NCI-H69 (cell line): Measurements from ENCODE around the gene CSKMT.
"Not testable (repeated sequence)": the region's sequence is repeated elsewhere in the genome, so short reads cannot be mapped to it uniquely, and the experiment has no call there.

Experiments
- DNase-seq: peaks from one replicate; lab custom pipeline; 2025; lab: John Stamatoyannopoulos, UW

CSKMT gene

DNA sequence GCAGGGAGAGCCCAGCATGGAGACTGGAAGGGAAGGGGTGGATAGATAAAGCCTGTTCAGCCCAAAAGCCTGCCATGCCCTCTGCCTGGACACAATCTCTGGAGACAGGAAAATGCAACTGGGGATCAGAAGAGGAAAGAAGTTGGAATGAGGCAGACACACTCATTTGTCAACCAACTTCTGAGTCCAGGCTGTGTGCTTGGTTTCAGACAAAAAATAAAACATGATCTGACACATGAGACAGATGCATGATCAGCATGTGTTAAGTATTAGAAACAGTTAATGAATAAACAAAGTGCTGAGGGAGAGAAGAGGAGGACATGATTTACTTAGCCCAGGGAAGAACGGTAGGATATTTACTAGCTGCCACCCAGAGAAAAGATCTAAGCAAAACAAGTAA, 23.4 kb downstream of the CSKMT start:
- DNase-seq: no peak

DNA sequence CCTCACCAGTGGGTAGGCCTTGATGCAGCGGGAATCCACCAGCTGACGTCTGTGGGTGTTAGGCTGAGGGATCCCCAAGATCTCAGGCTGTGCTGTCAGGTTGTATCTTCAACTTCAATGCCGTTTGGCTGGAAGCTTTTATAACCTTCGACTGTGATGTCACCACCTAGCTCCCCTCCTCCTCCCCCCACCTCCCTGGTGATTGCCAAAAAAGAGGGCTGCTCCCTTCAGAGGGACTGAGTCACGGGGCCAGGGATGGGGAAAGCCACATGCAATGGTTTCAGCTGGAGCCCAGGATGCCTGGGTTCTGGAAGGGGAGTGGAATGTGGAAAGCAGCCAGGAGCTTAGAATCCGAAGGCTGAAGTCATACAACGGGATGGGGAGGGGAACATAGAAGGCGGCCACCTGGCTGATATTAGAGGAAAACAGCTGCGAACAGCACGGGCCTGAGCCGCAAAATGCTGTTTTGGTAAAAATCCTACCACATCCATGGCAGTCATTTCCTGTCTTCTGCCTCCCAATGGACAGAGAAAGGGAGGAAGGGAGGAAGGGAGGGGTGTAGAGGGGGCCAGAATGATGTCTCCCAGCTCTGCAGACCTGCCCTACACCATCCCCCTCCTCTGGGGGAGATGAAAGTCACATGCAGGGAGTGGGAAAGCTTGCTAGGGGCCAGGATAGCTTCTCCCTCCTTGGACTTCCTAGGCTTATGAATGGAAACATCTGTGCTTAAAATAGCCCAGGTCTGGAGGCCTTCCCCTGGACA, 24.5 kb downstream of the CSKMT start, which contains the start of gene LRRN4CL:
Gene LRRN4CL (minus strand): TSS at position 110 of the 763 bp plus-strand sequence. CDS start 1,022 bp downstream, outside the sequence.
- no peak for DNase-seq

DNA sequence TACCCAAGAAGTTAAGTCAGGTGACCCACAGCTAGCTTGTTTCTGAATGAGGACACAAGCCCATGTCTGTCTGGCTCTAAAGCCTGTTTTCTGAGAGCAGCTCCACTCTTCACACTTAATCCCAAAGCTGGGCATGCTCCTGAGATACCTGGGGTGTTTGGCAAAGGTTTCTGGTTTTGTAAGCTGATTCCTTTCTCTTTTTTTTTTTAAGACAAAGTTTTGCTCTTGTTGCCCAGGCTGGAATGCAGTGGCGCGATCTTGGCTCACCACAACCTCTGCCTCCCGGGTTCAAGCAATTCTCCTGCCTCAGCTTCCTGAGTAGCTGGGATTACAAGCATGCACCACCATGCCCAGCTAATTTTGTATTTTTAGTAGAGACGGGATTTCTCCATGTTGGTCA, 28.5 kb downstream of the CSKMT start:
- DNase-seq: not testable (repeated sequence)

DNA sequence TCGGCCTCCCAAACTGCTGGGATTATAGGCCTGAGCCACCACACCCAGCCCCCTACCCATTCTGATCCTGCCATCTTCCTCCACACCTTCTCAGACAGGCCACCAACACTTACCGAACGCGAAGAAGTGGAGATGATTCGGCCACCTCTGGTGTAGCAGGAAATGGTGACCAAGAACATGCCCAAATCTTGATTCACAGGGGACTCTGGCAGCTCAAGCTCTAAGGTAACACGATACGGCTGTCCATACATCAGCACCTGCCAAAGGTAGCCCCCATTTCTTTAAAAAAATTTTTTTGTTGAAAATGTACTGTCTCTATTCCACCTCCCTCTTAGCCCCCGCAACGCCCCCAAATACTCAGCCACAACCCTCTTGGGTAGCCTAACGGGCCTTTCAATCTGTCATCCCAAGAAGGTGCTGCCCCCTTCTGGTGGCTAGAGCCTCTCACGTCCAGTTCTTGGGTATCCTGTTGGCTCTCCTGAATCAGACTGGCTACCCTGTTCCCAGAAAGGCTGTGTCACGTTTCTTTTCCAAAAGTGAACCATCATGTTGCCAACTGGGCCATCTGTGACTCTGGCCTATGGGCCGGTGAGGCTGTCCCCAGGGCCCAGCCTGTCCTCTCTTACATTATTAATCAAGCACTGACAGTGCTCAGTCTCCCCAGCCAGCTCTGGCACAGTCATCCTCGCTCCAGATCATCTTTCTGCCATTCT, 29.5 kb downstream of the CSKMT start:
- peak; percentile 85 for DNase-seq

DNA sequence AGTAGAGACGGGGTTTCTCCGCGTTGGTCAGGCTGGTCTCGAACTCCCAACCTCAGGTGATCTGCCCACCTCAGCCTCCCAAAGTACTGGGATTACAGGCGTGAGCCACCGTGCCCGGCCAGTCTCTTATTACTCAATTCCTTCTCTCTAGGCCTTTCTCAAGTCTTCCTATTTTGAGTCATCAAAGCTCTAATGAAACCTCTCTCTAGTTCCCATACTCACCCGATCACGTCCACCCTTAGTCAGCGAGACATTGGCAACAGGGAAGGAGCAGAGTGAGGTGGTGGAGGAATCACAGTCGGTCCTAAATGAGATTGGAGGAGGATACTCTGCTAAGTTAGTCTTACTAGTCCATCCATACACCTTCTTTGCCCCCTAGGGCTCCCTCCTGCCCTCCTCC, 37.1 kb downstream of the CSKMT start:
- no peak for DNase-seq

DNA sequence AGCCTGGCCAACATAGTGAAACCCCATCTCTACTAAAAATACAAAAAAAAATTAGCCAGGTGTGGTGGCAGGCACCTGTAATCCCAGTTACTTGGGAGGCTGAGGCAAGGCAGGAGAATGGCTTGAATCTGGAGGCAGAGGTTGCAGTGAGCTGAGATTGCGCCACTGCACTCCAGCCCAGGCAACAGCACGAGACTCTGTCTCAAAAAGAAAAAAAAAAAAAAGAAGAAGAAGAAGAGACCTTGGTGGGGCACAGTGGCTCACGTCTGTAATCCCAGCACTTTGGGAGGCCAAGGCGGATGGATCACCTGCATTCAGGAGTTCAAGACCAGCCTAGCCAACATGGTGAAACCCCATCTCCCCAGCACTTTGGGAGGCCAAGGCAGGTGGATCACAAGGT, 38.8 kb downstream of the CSKMT start:
- DNase-seq: not testable (repeated sequence)

DNA sequence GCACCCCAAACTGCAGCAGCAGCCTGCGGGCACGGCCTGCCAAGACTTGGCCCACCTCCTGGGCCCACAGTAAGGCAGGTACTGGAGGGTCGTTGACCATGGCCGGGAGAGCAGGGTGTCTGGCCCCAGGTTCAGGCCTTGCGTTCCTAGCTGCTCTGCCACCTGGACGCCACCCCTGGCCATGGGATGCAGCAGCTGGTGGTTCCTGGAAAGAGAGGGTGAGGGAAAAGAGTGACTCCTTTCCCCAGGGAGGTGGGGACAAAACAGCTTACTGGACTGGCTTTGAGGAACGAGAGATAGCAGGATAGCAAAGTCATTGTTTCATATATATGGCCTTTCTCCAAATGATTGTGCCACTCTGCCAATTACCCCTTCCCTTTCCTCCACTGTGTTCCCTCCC, 40.3 kb downstream of the CSKMT start:
- DNase-seq: peak; percentile 66

DNA sequence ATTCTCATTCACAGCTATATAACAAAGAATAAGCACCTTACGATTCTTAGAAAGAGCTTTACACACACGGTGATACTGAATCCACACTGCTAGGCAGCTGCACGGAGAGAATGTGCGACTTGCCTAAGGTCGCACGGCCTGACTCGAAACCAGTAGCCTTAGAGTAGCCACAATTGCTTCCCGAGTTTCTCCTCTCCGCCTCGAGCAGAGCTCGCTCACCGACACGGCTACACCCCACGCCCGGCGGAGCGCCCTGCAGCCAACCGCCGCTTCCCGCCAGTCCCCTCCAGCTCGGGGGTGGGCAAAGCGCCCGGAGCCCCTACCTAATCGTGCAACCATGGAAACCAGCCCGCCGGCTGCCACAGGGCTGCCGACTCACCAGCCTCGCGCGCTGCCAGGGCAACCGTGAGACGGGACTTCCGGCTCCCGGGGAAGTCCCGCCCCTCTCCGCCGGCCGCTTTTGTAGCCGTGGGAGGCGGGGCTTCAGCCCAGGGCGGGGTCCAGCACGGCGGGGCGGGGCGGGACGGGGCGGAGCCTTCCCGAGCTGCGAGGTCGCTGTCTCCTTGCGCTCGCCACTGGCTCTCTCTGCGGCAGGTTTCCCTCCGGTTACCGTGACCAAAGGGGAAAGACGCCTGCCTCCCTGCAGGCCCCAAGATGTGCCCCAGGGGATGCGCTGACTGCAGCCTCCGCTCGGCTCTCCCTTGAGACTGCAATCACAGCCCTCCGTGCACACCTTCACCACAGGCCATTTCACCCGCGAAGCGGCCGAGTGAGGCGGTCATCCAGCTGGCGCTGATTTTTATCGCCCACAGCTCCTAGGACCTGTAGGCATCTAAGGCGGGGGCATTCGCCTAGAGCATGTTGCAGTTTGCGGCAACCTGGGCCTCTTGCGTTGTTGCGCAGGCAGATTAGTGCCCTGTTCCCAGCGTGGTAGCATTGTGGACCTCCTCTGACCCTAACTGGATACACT, 41.1 kb downstream of the CSKMT start:
- peak; percentile 99 for DNase-seq

DNA sequence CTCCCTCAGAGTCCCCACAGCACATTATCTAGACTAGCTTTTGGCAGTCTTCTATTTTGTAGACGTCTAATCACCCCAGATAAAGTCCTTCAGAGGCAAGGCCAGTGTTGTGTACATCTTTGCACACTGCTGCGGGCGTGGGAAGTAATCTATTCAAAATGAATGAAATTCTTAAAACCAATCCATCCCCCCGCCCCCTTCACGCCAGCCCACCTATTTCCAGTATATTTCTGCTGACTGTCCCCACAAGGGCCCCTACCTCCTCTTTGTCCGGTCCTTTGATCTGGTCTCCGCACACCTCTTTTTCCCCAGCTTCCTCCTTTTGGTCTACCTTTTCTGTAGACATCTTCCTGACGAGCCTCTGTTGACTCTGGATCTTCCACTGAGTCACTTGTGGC, 41.7 kb downstream of the CSKMT start:
- peak; percentile 29 for DNase-seq

DNA sequence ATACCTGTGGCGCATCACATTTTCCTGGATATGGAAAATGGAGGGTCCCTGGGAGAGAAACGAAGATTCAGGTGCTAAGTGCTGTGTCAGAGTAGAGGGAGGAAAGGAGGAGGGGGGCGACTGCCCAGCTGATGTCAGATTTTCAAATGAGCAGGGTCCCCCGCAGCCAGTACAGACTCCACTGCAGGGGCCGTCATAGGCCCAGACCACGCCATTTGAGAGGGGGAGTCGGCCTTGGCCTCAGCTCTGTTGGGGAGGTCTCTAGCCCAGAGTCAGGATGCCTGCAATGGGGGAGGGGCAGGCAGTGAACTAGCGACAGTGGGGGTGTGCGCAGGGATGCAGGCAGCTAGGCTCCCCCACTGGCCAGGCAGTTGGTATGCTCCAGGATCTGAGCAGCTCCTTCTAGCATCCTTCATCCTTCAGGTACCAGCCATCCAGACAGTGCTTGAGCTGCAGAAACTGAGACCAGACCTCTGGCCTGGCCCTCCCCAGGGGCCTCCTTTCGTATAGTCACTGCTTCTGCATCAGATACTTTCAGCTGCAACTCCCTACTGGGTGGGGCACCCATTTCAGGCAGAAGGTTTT, 42.3 kb downstream of the CSKMT start, which contains the start of the genes BSCL2 and GNG3:
Gene BSCL2 (minus strand): TSS at position 148 of the 585 bp plus-strand sequence. CDS start 229 bp downstream, outside the sequence.
Gene GNG3 (plus strand): TSS at position 400 of the 585 bp plus-strand sequence. CDS start 620 bp downstream, outside the sequence.
- DNase-seq: peak; percentile 48

DNA sequence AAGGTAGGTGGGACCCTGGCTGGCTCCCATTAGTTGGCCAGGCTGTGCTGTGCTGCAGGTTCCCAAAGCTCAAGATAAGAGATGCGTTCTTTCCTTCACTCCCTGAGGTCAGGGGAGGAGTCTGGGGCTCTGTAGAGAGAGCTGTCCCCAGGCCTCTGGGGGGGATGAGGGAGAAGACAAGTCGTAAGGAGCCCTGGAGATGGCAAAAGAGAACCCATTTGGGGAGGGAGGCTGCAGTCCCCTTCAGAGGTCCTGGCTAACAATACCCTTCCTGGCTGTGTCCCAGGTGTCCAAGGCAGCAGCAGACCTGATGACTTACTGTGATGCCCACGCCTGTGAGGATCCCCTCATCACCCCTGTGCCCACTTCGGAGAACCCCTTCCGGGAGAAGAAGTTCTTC, 43.3 kb downstream of the CSKMT start:
- no peak for DNase-seq

DNA sequence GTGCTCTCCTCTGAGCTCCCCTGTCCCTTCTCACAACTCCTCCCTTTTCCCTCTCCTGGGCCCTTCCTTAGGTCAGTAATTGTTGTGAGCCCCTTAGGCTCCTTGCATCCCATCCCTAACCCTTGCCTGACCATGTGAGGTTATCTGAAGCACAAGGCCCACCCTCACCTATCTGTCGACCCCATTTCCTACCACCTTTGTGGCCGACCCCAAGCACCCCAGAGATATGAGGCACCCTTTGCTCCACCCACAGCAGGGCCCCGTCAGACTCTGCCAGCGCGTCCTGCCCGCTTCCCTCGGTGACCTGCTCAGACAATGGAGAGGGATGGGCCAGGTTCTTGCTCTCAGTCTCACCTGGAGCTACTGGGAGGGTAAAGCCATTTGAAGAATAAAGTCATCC, 43.7 kb downstream of the CSKMT start:
- DNase-seq: peak; percentile 83

DNA sequence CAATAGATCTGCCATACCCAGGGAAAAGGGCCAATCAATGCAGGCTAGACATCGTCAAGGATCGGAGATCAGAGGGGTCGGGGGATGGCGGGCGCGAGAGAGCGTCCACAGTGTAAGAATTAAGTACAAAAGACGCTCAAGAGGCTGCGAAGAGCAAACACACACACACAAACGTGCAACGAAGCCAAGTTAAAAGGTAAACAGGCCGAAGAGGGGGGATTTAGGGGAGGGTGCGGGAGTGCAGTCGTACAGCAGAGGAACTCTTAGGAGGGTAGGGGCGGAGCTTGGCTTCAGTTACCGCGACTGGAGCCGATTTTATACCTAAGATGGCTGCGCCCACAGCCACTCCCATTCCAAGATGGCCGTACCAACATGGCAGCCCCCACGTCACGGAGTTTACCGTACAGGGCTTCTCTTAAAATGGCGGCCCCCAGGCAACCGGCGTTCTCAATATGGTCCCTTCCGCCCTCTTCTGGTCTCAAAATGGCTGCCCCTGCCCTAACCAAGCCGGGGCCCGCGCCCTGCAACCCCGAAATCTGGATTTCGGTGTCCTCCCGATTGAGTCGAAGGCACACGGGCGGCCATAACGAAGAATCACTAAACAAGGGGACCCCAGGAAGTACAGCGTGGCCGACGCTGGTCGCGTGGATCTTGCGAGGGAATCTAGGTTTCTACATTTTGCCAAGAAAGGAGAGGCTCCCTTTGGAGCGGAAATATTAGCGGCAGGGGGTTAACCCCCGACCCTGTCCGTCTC, 44.3 kb downstream of the CSKMT start:
- DNase-seq: peak; percentile 99

DNA sequence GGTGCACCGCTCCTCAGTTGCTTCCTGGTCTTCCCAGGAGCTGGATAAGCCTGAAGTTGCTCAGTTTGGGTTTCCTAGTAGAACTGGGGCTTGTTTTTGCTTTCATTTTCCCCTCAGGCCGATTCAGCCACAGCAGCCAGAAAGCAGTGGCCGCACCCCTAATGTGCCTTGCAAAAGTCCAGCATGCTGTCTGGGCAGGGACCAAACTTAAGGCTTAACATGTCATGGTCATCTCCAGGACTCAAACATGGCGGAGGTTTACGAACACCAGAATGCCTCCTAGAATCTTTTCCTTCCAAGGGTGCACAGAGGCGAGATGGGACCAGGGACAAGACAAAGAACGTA, 44.9 kb downstream of the CSKMT start:
- peak; percentile 57 for DNase-seq

DNA sequence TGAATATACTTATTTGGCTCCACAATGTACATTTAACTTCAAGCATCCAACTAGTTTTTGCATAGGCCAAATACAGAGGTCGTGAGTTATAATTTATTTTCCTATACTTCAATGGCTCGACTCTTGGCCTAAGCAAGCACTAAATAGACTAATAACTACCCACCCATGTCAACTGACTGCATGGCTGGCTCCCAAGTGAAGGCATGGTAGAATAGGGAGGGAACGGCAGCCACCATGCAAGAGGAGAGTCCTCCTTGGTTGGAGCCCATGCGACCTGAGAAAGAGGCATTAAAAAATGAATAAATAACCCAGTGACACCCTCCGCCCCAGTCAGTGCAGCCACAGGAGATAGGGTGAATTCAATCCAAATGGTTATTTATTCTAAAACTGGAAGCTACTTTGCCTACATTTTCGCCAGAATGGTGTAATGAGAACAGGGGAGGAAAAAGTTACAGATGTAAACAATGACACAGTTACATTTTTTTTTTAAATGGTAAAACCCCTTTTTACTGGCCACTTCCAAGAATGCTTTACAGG, 47.2 kb downstream of the CSKMT start:
- DNase-seq: no peak

DNA sequence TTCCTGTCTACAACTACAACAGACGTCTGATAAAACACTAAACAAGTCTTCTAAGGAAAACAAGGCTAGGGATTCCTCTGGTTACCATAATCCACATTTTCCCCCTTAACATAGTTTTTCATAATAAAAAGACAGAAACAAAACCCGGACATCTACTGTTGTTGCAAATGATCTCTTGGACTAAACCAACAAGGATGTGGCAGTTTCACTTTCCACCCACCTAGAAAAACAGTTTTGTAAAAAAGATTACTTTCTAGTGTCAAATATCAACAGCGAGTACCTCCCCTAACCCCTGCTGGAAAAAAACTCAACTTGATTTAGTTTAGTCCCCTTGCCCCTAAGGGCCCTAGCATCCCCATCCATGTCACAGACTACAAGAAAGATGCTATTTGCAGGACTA, 47.7 kb downstream of the CSKMT start:
- no peak for DNase-seq

DNA sequence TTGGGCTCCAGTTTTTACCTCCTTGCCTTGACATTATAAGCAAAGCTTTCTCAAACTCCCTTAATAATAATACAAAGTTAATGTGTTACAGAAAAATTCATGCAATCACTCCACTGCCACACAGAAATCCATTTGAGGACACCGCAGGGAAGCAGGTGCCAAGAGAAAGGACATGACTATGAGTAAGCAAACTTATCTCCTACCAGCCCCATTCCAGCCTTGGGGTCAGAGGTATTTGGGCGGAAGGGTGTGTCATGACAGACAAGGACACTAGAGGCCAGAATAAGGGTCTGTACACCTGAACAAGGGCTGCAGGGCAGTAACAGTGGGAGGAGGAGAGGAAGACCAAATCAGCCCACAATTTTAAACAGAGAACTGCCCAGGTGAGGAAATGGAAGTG, 48.2 kb downstream of the CSKMT start:
- peak; percentile 21 for DNase-seq

DNA sequence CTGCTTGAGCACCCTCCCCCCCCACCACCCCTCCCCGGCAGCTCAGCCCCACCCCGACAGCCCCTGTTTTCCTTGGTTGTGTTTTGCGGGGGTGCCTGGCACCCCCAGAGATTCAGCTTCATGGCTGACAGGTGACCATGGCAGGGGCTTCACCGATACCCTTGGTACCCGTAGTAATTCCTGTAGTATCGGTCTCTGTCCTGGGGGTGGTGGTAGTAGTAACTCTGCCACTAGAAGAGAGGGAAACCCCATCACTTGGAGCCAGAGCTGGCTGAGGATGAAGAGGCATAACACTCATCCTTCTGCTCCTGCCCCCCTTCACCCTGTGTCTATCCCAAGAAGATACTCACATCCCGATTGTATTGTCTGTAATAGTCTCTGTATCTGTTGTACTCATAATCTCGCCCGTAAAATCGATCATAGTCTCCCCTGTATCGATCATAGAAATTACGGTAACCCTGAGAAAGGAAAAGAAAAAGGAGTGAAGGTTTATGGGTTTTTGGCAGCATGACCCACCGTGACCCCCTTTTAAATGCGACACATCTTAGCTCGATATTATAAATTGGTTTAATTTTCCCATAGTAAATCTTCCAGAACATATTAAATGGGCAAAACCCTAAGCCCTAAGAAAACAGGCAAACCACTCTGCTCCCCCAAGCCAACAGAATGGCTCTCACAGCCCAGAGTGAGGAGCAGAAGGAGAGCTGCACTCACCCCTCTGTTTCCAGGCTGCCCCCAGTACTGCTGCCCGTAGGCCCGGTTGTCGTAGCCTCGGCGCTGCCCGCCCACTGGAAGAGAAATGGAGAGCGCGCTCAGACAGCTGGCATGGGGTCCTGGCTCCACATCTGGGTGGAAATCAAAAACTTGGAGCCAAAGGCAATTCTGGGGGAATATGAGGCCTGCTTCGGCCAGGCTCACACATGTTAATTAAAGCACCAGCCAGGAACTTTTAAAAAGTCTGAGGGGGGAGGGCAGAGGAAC, 50.3 kb downstream of the CSKMT start:
- DNase-seq: no peak

DNA sequence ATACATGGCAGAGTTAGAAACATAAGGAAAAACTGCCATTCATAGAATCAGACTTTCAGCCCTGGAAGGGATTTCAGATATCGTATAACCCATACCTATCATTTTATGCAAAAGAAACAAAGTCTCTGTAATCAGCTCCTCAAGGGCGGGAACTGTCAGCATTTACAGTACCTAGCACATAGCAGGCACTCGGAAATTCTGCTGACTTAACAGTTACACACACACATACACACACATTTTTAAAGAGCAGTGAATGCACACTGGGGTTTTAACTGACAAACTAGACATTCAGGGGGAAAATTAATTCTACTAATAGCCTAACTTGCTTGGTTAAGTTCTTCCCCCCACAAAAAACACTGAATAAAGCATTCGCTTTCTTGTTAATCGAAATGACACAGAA, 51.1 kb downstream of the CSKMT start:
- no peak for DNase-seq
